Right renal pelvis (tissue), 4 donors: ENCODE results near the gene NIPBL. TPM values are rescaled to one million over a fixed set of nuclear protein-coding genes. Genes with fewer than 3 reads are reported as not detected.
"Not testable (repeated sequence)": the region's sequence is repeated elsewhere in the genome, so short reads cannot be mapped to it uniquely, and the experiment has no call there.

ENCODE experiments used
- DNase-seq, 4 donors: peaks; one replicate each; pipeline ENCODE4 v3.0.0-alpha.2; 2013; ENCODE audit warnings: low read depth in 4 of 4, low spot score in 3 of 4, missing footprints in 1 of 4
- polyA plus RNA-seq, 4 donors: library from polyadenylated mRNA; unstranded; fragments of 120-200 nt; gene quantifications; one replicate each; pipeline ENCODE4 v1.2.1, GENCODE V29; 2013; ENCODE audit not compliant: insufficient read length in 4 of 4

NIPBL gene
- polyA plus RNA-seq, 4 donors, result 60.3 to 76.4 (median 70.6) TPM

DNA sequence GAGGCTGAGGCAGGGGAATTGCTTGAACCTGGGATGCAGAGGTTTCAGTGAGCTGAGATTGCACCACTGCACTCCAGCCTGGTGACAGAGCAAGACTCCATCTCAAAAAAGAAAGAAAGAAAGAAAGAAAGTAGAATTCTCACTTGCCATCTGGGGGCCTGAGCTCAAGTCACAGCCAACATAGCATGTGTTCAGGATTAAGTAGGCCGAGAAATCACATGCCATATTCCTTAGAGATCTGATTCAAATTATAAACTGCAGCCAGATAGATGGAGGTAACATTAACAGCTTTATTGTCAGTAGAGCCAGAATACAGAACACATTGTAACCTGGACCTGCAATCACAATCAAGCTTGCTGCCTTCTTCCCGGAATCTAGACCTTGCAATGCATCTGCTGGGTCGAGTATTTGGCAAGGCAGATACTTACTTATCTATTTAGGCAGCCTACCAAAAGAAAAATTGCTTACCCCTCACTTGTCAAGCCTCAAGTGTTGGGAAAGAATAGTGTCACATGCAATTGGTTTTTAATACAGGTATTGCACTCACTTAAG lies 198.9 kb downstream of the NIPBL start:
- no peak for DNase-seq

DNA sequence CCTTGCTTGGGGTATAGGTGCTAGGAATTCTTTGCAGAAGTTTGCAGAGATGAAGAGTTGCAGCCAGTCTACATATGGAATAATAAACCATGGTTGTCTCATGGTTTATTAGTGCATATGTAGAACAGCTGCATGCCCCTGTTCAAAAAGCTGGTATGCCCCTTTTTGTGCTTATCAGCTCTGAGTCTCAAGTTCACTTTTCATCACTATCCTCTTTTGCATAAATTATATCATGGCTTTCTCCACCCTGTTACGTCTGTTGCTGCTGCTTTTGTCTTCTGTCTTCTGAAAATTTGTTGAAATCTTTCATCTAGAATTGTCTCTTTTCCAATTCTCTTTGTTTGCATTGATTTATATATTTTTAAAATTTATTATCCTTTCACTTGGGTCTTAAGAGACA lies 200.6 kb downstream of the NIPBL start:
- DNase-seq, result no peak

DNA sequence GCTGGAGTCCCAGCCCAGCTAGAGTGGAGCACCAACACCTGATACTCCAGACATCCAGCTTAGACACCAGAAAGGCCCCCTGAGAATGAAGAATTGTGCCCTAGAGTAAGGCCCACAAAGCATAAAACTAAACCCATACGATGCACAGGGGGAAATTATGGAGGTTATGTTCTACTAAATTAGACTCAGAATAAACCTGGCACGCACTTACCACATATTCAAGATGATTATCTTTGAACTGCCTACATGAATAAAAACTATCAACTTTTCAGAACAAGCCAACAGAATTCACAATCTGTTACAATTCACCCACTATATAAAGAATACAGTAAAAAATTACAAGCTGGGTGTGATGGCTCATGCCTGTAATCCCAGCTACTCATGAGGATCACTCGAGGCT lies 204.1 kb downstream of the NIPBL start:
- DNase-seq, result no peak

DNA sequence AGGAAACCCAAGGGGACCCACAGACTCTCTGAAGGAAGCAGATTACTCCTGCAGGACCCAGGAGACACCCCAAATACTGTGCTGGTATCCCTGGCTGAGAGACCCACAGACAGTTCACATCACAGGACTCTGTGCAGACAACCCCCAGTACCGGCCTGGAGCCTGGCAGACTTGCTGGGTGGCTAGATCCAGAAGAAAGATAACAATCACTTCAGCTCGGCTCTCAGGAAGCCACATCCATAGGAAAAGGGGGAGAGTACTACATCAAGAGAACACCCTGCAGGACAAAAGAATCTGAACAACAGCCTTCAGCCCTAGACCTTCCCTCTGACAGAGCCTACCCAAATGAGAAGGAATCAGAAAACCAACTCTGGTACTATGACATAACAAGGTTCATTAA lies 206.4 kb downstream of the NIPBL start:
- DNase-seq, result not testable (repeated sequence)

DNA sequence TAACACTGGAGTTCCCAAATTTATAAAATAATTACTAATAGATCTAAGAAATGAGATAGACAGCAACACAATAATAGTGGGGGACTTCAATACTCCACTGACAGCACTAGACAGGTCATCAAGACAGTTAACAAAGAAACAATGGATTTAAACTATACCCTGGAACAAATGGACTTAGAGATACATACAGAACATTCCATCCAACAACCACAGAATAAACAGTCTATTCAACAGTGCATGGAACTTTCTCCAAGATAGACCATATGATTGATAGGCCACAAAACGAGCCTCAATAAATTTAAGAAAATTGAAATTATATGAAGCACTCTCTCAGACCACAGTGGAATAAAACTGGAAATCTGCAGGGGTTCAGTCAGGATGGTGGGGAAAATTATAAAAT lies 209.5 kb downstream of the NIPBL start:
- not testable (repeated sequence) for DNase-seq

DNA sequence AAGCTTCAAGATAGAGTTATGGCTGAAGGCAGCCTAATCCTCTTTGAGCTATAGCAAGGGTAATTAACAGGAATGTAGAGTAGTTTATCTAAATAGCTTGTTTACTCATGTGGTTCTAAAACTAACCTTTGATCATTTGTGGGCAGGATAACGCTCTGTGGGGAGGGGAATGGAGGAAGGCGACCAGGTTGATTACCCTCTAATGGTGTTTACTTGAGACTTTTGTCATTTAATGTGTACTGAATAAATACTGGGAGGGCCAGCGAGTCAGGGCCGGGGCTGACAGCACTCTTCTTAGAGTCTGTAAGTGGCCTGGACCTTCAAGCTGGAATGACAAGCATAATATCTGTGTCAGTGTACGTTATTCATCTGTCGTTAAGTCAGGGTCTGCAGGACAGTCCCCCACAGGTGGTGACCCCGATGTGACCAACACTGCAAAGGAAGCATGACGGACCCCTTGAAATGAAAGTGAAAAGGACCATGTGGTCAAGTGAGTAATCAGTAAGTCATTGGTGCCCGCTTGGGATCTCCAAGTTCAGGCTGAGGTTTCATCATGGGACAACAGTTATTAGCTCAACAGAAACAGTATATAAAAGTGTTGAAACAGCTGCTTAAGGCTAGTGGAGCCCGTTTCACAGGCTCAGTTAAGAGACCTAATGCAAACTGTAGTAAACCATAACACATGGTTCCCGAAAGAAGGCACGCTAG lies 210.1 kb downstream of the NIPBL start:
- DNase-seq, result no peak

DNA sequence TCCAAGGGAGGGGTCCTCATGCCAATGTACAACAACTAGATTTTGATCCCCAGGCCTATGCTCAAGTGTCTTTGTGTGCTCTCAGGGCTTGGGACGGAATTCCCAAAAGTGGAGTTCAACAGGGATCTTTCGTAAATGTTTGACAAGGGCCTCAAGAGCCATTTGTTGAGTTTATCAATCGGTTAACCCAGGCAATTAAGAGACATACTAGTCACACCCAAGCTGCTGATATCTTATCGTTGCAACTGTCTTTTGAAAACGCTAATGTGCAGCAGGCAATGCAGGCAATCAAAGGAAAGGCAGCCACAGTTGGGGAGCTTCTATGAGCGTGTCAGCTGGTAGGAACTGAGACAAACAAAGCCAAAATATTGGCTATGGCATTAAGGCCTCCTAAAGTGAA lies 211.4 kb downstream of the NIPBL start:
- DNase-seq, result no peak

DNA sequence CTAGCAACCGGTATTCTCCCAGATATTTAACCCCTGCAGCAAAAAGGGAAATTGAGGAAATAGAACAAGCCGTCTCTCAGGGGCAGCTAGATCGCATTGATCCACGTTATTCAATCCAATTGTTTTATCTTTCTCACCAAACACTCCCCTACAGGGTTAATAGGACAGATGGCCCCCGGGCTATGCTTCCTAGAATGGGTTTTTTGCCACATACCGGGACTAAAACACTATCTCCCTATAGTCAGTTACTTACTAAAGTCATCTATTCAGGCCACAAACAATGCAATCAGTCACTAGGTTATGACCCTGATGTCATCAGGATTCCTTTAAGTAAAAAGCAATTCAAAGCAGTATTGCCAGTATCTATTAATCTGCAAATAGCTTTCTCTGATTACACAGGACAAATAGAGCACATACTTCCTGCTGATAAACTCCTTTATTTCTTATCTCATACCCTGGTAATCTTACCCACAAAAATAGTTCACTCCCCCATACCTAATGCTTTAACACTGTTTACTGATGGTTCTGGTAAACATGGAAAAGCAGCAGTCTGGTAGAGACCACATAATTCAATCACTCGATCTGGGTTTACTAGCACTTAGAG lies 213.7 kb downstream of the NIPBL start:
- no peak for DNase-seq

DNA sequence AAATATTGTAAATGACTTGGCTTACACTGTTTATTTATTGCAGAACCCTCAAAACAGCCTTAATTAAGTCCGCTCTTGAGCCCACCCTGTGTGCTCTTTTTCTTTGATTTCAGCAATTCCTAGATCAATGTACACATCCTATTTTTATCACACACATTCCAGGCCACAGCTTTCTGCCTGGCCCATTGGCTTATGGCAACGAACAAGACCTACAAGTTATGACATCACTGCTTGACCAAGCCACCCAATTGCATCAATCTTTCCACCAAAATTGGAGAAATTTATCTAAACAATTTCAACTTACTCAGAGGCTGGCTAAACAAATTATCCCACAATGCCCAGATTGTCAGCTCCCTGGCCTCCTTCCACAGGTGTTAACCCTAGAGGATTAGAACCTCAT lies 214.2 kb downstream of the NIPBL start:
- no peak for DNase-seq

DNA sequence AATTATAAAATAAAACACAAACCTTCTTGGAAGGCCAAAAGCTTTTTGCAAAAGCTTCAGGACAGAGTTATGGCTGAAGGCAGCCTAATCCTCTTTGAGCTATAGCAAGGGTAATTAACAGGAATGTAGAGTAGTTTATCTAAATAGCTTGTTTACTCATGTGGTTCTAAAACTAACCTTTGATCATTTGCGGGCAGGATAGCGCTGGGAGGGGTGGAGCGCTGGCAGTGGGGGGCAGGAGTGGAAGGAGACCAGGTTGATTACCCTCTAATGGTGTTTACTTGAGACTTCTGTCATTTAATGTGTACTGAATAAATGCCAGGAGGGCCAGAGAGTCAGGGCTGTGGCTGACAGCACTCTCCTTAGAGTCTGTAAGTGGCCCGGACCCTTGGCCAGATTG lies 217.2 kb downstream of the NIPBL start:
- DNase-seq, result not testable (repeated sequence)

DNA sequence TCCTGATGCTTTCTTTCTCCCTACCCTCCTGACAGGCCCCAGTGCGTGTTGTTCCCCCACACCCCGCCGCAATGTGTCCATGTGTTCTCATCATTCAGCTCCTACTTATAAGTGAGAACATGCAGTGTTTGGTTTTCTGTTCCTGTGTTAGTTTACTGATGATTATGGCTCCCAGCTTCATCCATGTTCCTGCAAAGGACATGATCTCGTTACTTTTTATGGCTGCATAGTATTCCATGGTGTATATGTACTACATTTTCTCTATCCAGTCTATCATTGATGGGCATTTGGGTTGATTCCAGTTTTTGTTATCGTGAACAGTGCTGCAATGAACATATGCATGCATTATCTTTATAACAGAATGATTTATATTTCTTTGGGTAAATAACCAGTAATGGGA lies 222.7 kb downstream of the NIPBL start:
- not testable (repeated sequence) for DNase-seq

DNA sequence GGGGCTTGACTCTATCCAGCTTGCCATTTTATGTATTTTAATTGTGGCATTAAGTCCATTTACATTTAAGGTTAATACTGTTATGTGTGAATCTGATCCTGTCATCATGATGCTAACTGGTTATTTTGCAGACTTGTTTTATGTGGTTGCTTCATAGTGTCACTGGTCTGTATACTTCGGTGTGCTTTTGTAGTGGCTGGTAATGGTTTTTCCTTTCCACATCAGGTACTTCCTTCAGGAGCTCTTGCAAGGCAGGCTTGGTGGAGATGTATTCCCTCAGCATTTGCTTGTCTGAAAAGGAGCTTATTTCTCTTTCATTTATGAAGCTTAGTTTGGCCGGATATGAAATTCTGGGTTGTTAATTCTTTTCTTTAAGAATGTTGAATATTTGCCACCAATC lies 226.7 kb downstream of the NIPBL start:
- DNase-seq, result no peak

DNA sequence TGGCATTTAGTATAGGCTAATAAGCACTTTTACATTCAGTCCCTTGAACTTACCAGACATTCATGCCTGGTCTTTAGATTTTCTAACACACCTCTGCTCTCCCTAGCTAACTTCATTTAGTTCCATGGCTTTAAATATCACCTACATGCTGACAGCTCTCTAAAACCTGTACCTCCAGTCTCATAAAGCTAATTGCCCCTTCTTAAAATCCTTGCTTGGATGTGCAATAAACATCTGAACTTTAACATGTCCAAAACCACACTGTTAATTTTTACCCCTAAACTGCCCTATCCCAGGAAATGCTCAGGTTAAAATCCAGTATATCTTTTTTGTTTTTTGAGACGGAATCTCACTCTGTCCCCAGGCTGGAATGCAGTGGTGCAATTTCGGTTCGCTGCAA lies 232.8 kb downstream of the NIPBL start:
- no peak for DNase-seq

DNA sequence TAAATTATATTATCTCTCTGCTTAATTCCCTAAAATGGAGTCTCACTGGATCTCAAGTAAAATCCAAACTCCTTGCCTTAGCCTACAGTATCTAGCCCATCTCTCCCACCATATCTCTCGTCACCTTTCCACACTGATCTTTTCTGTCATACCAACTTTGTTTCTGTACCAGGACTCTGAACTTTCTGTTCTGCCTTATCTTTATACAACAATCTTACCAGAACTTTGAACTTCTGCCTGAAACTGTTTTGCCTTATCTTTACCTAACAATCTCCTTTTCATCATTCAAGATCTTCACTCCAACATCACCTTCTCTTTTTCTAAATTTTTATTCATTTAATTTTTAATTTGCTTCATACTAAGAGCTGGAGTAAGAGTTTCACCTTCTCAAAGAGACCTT lies 233.6 kb downstream of the NIPBL start:
- no peak for DNase-seq

DNA sequence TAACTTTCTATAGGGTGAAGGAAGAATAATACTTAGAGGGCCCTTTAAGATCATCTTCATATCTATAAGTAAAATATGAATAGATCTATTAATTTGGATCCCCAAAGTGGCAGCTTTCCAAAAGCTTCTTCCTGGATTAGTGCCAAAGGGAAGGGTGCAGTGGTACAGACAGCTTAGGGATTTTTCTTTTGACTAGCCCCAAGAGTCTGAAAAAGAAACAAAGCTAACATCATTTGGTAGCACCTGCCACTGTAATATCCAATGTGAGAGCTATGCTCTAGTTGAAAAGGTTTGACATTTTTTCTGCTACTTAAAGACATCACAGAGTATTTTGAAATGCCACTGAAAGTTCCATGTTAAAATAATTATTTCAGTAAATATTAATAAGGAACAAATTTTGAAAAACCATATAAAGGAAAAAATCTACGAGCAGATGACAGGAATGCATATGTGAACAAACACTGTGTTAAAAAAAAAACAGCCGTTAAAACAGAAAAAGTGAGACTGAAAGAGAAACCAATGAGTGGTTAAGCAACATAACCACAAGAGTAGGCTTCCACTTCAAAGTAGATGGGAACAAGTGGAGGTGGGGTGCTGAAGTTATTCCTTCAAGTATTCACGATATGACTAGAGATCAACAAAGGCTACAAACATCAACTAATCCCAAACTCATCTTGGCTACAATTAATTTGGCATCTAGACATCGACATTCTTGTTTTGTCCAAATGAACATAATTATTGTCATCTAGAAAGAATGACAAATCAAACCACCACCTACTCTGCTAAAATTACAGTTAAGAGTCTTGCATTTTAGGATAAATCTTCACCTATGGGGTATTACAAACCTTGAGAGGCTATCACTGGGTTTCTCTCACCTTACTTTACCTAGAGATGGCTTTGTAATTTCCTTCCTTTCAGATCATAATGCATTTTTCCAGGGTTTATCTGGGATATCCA lies 235.1 kb downstream of the NIPBL start:
- DNase-seq, result no peak

DNA sequence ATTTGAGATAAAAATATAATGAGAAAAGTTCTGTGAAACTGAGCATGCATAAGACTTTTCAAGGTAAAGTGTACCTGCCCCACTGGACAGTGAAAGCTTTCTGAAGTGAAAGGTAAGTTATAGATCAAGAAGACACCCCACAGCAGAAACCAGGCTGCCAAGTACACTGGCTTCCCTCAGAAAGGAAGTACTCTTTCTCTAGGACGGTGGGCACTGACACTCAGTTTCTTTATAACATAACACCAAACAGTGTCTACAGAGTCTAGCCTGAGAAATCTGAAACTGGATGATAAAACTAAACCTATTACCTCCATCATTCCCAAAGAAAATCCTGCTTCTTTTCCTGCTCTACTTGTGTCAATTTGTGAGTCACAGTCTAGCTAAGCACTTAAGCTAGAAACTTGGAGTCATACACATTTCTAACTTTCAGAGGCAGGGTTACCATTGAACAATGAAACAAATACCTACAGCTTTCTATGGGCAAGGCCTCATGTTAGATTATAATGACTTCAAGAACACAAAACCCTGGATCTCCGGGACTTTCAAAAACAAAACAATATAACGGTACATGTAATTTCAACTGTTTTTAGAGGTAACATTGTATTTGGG lies 235.9 kb downstream of the NIPBL start:
- no peak for DNase-seq
